ACC112 (cell line): ENCODE results near the gene SGSM1.
"Not testable (repeated sequence)": the region's sequence is repeated elsewhere in the genome, so short reads cannot be mapped to it uniquely, and the experiment has no call there.

ENCODE experiments used
- H2AFZ ChIP-seq: fragments of 200-600 bp; sonication (generic); one replicate; pipeline ENCODE4 v1.6.0; 2017; ENCODE audit warnings: antibody characterized with exemption, low read length; ENCODE audit not compliant: unreplicated experiment
- H3K27ac ChIP-seq: fragments of 200-600 bp; sonication (generic); 2 replicates; pipeline ENCODE4 v1.5.1; 2014; ENCODE audit warnings: low read depth, mild to moderate bottlenecking, antibody characterized with exemption, low read length, moderate library complexity
- H3K27me3 ChIP-seq: fragments of 200-600 bp; sonication (generic); 2 replicates; pipeline ENCODE4 v1.6.1; 2014; ENCODE audit warnings: mild to moderate bottlenecking, antibody characterized with exemption, low read length, moderate library complexity, mixed read lengths; ENCODE audit not compliant: insufficient read depth
- H3K36me3 ChIP-seq: fragments of 200-600 bp; sonication (generic); 2 replicates; pipeline ENCODE4 v1.6.1; 2016; ENCODE audit warnings: mild to moderate bottlenecking, antibody characterized with exemption, low read length, moderate library complexity, mixed read lengths; ENCODE audit not compliant: insufficient read depth
- H3K4me1 ChIP-seq: fragments of 200-600 bp; sonication (generic); one replicate; pipeline ENCODE4 v1.6.1; 2016; ENCODE audit warnings: low read length, mixed read lengths; ENCODE audit not compliant: insufficient read depth, unreplicated experiment, control insufficient read depth
- H3K4me3 ChIP-seq: fragments of 200-600 bp; sonication (generic); 2 replicates; pipeline ENCODE4 v1.5.1; 2014; ENCODE audit warnings: mild to moderate bottlenecking, low read depth, low read length
- H3K79me2 ChIP-seq: fragments of 200-600 bp; sonication (generic); one replicate; pipeline ENCODE4 v1.6.0; 2016; ENCODE audit warnings: low read length; ENCODE audit not compliant: control insufficient read depth, unreplicated experiment, insufficient read depth

The SGSM1 gene

GRCh38 chr22:24824250-24824649, 18.2 kb downstream of the SGSM1 start:
- Histone ChIP-seq H3K4me3 (no peak overlapping the region), H3K79me2 (no peaks in the 10 kb centered on the region), H2AFZ (no peak overlapping the region), H3K27ac (no peak overlapping the region), H3K4me1 (no peaks in the 10 kb centered on the region), H3K27me3 (no peaks in the 10 kb centered on the region), H3K36me3 (no peaks in the 10 kb centered on the region)

GRCh38 chr22:24824915-24825314, 18.9 kb downstream of the SGSM1 start:
- Histone ChIP-seq H3K36me3 (no peaks in the 10 kb centered on the region), H3K27ac (no peak overlapping the region), H3K27me3 (peaks cover 2% of the 10 kb centered on the region), H2AFZ (no peak overlapping the region), H3K79me2 (no peaks in the 10 kb centered on the region), H3K4me1 (no peaks in the 10 kb centered on the region), H3K4me3 (no peak overlapping the region)

- no peaks in the 10 kb centered on the region for H3K4me1 ChIP-seq
- H3K27me3 ChIP-seq: peaks cover 18% of the 10 kb centered on the region
- H3K4me3 ChIP-seq: no peak overlapping the region
- no peaks in the 10 kb centered on the region for H3K79me2 ChIP-seq
- H3K27ac ChIP-seq: no peak overlapping the region
- H3K36me3 ChIP-seq: no peaks in the 10 kb centered on the region
- H2AFZ ChIP-seq: no peak overlapping the region
Observed at GRCh38 chr22:24826710-24827285, 20.8 kb downstream of the SGSM1 start.

- Histone ChIP-seq H3K4me3 (no peak overlapping the region), H3K27me3 (peaks cover 22% of the 10 kb centered on the region), H3K4me1 (no peaks in the 10 kb centered on the region), H3K79me2 (no peaks in the 10 kb centered on the region), H3K27ac (no peak overlapping the region), H3K36me3 (no peaks in the 10 kb centered on the region), H2AFZ (no peak overlapping the region)
Observed at GRCh38 chr22:24827296-24827695, 21.3 kb downstream of the SGSM1 start.

- Histone ChIP-seq H2AFZ (no peak overlapping the region), H3K27ac (no peak overlapping the region), H3K27me3 (peaks cover 35% of the 10 kb centered on the region), H3K36me3 (no peaks in the 10 kb centered on the region), H3K79me2 (no peaks in the 10 kb centered on the region), H3K4me1 (no peaks in the 10 kb centered on the region), H3K4me3 (no peak overlapping the region)
Observed at GRCh38 chr22:24830205-24830979, 24.4 kb downstream of the SGSM1 start.

GRCh38 chr22:24831687-24832086, 25.7 kb downstream of the SGSM1 start:
- Histone ChIP-seq H3K4me1 (no peaks in the 10 kb centered on the region), H3K27ac (no peak overlapping the region), H3K79me2 (no peaks in the 10 kb centered on the region), H3K36me3 (no peaks in the 10 kb centered on the region), H2AFZ (no peak overlapping the region), H3K4me3 (no peak overlapping the region), H3K27me3 (peaks cover 38% of the 10 kb centered on the region)

- Histone ChIP-seq H3K36me3 (no peaks in the 10 kb centered on the region), H3K27ac (no peak overlapping the region), H3K27me3 (peaks cover 40% of the 10 kb centered on the region), H3K79me2 (no peaks in the 10 kb centered on the region), H3K4me3 (no peak overlapping the region), H2AFZ (no peak overlapping the region), H3K4me1 (no peaks in the 10 kb centered on the region)
Observed at GRCh38 chr22:24833881-24834495, 28.0 kb downstream of the SGSM1 start.

- H3K27me3 ChIP-seq: peaks cover 37% of the 10 kb centered on the region
- H3K4me1 ChIP-seq: no peaks in the 10 kb centered on the region
- no peak overlapping the region for H3K4me3 ChIP-seq
- H2AFZ ChIP-seq: no peak overlapping the region
- H3K27ac ChIP-seq: no peak overlapping the region
- H3K36me3 ChIP-seq: no peaks in the 10 kb centered on the region
- no peaks in the 10 kb centered on the region for H3K79me2 ChIP-seq
Observed at GRCh38 chr22:24834845-24835570, 29.0 kb downstream of the SGSM1 start.

GRCh38 chr22:24836282-24836681, 30.3 kb downstream of the SGSM1 start:
- no peak overlapping the region for H3K4me3 ChIP-seq
- H3K27ac ChIP-seq: no peak overlapping the region
- no peaks in the 10 kb centered on the region for H3K36me3 ChIP-seq
- no peaks in the 10 kb centered on the region for H3K4me1 ChIP-seq
- H3K79me2 ChIP-seq: no peaks in the 10 kb centered on the region
- H3K27me3 ChIP-seq: peaks cover 28% of the 10 kb centered on the region
- H2AFZ ChIP-seq: no peak overlapping the region

- peaks cover 16% of the 10 kb centered on the region for H3K27me3 ChIP-seq
- H3K4me1 ChIP-seq, H2AFZ ChIP-seq, H3K79me2 ChIP-seq, H3K27ac ChIP-seq, H3K4me3 ChIP-seq, H3K36me3 ChIP-seq: not testable (repeated sequence)
Observed at GRCh38 chr22:24837517-24837916, 31.5 kb downstream of the SGSM1 start.
